K562 (cell line): ENCODE measurements around the gene PITPNM3. TPM values are rescaled to one million over a fixed set of nuclear protein-coding genes. Genes with fewer than 3 reads are reported as not detected.

ENCODE experiments used
- ATF7 ChIP-seq: fragments of 450-650 bp; IDR thresholded peaks from 2 replicates; pipeline ENCODE4 v1.7.1; 2014; ENCODE audit warnings: mild to moderate bottlenecking, moderate library complexity
- BCOR ChIP-seq: fragments of 450-650 bp; IDR thresholded peaks from 2 replicates; pipeline ENCODE4 v1.6.1; 2016
- CBX1 ChIP-seq: sonication (generic); IDR thresholded peaks from 2 replicates; pipeline ENCODE4 v1.6.1; 2016; ENCODE audit warnings: antibody characterized with exemption, low read depth, mild to moderate bottlenecking
- CHCHD3 ChIP-seq: fragments of 250-450 bp; sonication (Bioruptor Pico); IDR thresholded peaks from 2 replicates; pipeline ENCODE4 v2.1.2; 2022; ENCODE audit warnings: mild to moderate bottlenecking
- COPS2 ChIP-seq: fragments of 450-650 bp; conservative IDR thresholded peaks from 2 replicates; pipeline ENCODE4 v1.6.1; 2016; ENCODE audit warnings: mild to moderate bottlenecking, moderate library complexity
- KDM1A ChIP-seq, 2 experiments: fragments of 450-650 bp; IDR thresholded peaks; 2 replicates each; pipeline ENCODE4 v1.6.1; 2016; ENCODE audit warnings: mild to moderate bottlenecking in 2 of 2
- SREBF2 ChIP-seq: sonication (generic); formaldehyde crosslinking; IDR thresholded peaks from 2 replicates; pipeline ENCODE4 v1.4.0; 2020; ENCODE audit warnings: mild to moderate bottlenecking, missing genetic modification reagents
- SRSF1 ChIP-seq: fragments of 200-400 bp; formaldehyde crosslinking; IDR thresholded peaks from 2 replicates; pipeline ENCODE4 v1.6.1; 2017; ENCODE audit warnings: mild to moderate bottlenecking, low read depth, low read length, moderate library complexity
- TOE1 ChIP-seq, 2 experiments: fragments of 450-650 bp in 1 of 2; sonication (generic) in 1 of 2; formaldehyde crosslinking in 1 of 2; IDR thresholded peaks; 2 replicates each; pipeline versions ENCODE4 v1.7.1 to v1.8.0; 2016 to 2022; ENCODE audit warnings: borderline replicate concordance in 2 of 2, mild to moderate bottlenecking in 2 of 2, antibody characterized with exemption in 1 of 2, inconsistent platforms in 1 of 2, low read depth in 1 of 2, missing genetic modification reagents in 1 of 2, moderate library complexity in 1 of 2
- ZKSCAN3 ChIP-seq: fragments of 250-450 bp; sonication (Bioruptor Pico); IDR thresholded peaks from 2 replicates; pipeline ENCODE4 v1.4.0; 2020
- ZNF3 ChIP-seq: fragments of 250-450 bp; sonication (Bioruptor Pico); IDR thresholded peaks from 2 replicates; pipeline ENCODE4 v1.5.0; 2021; ENCODE audit warnings: mild to moderate bottlenecking, moderate library complexity
- polyA plus RNA-seq, 8 experiments: library from polyadenylated mRNA; depleted of rRNA in 4 of 8; stranded (reverse) in 5 of 8; unstranded in 3 of 8; fragments of >200 nt; fragmentation: Nextera tagmentation in 2 of 8; fragmentation: Illumina TruSeq in 1 of 8; extraction: Ambion mirVana in 2 of 8; extraction: Trizol in 1 of 8; gene quantifications; 2 replicates each; pipeline versions ENCODE4 v1.2.1 to v1.2.3, GENCODE V29; 2011 to 2014; ENCODE audit warnings: inconsistent platforms in 1 of 8, missing spikeins in 1 of 8
- total RNA-seq, 7 experiments: library from RNA; depleted of rRNA in 6 of 7; stranded (reverse); fragments of >200 nt in 6 of 7; fragmentation: Illumina TruSeq in 2 of 7; extraction: Trizol in 2 of 7; gene quantifications; 2 replicates each; pipeline versions ENCODE4 v1.2.1 to v1.2.3, GENCODE V29; 2011 to 2021; ENCODE audit warnings: low replicate concordance in 1 of 7
- TF ChIP-seq, protein P1 (sequence below), 2 experiments: fragments of 200-800 bp in 1 of 2; sonication (Bioruptor generic) in 1 of 2; sonication (generic) in 1 of 2; formaldehyde crosslinking in 1 of 2; IDR thresholded peaks in 1 of 2; conservative IDR thresholded peaks in 1 of 2; 2 replicates each; pipeline versions ENCODE4 v1.5.0 to v1.6.1; 2016 to 2020; ENCODE audit warnings: missing compliant biosample characterization in 1 of 2, missing genetic modification characterization in 1 of 2, missing genetic modification reagents in 1 of 2
- TF ChIP-seq, protein P2 (sequence below): sonication (generic); formaldehyde crosslinking; IDR thresholded peaks from 2 replicates; pipeline ENCODE4 v1.8.1; 2022; ENCODE audit warnings: missing genetic modification reagents
- TF ChIP-seq, protein P3 (sequence below): fragments of 250-450 bp; sonication (Bioruptor Pico); IDR thresholded peaks from 2 replicates; pipeline ENCODE4 v1.5.0; 2021; ENCODE audit warnings: mild to moderate bottlenecking, moderate library complexity
- TF ChIP-seq, protein P4 (sequence below): fragments of 450-650 bp; conservative IDR thresholded peaks from 2 replicates; pipeline ENCODE4 v1.6.1; 2016; ENCODE audit warnings: missing genetic modification characterization, low read depth, mild to moderate bottlenecking, missing compliant biosample characterization, moderate library complexity
- TF ChIP-seq, protein P5 (sequence below): fragments of 250-450 bp; sonication (Bioruptor Pico); IDR thresholded peaks from 2 replicates; pipeline ENCODE4 v1.4.0; 2020

The PITPNM3 gene
- total and polyA plus RNA-seq, 9 of the 15 experiments (the other 6 are each of a cell fraction or from before 2014, with no cell fraction given): 0.14 to 0.38 (median 0.22) TPM; not detected in 2

DNA sequence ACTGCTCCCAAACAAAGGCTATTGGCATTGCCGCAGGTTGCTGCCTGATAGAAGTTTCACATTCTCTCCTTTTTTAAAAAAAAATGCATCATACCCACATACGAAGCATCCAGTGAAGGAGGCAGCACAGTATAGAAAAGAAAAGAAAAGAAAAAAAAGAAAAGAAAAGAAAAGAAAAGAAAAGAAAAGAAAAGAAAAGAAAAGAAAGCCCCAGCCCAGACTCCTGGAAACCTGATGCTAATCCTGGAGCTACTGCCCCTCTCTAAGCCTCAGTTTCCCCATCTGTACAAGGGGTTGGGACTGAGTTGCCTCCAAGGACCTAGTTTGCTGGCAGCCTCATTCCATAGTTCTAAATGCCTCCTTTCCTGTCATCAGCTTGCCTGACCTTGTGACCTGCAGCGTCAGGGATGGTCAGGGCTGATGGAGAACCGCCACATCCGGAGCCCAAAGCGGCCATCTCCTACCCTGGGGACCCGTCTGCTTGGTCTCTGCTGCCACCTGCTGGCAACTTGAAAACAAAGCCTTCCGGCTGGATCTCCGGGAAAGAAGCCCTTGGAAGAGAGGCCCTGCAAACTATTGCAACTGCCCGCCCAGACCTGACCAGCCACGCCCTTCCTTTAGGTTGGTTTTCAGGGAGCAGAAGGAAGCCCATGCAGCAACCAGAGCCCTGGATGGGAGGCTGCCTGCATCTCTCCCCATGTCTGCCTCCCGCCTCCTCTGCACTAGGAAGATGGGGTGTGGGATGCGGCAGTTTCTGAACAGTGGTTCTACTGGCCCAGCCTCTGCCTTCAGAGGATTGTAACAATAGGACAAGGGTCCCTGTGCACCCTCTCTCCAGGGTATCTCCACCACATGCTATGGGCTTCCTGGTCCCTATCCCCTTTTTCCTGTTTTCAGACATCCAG is 134.4 kb downstream of the PITPNM3 start (continued):
- TF ChIP-seq, protein P1, sequence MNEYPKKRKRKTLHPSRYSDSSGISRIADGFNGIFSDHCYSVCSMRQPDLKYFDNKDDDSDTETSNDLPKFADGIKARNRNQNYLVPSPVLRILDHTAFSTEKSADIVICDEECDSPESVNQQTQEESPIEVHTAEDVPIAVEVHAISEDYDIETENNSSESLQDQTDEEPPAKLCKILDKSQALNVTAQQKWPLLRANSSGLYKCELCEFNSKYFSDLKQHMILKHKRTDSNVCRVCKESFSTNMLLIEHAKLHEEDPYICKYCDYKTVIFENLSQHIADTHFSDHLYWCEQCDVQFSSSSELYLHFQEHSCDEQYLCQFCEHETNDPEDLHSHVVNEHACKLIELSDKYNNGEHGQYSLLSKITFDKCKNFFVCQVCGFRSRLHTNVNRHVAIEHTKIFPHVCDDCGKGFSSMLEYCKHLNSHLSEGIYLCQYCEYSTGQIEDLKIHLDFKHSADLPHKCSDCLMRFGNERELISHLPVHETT (CRISPR knock-in tag; conservative IDR thresholded peaks at IDR 0.05 in 1 of 2, IDR thresholded peaks at IDR 0.05 in 1 of 2): no peak
- TF ChIP-seq, protein P2, sequence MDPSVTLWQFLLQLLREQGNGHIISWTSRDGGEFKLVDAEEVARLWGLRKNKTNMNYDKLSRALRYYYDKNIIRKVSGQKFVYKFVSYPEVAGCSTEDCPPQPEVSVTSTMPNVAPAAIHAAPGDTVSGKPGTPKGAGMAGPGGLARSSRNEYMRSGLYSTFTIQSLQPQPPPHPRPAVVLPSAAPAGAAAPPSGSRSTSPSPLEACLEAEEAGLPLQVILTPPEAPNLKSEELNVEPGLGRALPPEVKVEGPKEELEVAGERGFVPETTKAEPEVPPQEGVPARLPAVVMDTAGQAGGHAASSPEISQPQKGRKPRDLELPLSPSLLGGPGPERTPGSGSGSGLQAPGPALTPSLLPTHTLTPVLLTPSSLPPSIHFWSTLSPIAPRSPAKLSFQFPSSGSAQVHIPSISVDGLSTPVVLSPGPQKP: no peak
- TF ChIP-seq SRSF1: no peak
- TF ChIP-seq CHCHD3 (CRISPR knock-in tag): no peak
- no peak for TF ChIP-seq TOE1 (IDR thresholded peaks at IDR 0.05; ENCODE audit: borderline replicate concordance)
- TF ChIP-seq TOE1 (CRISPR knock-in tag; IDR thresholded peaks at IDR 0.05; ENCODE audit: borderline replicate concordance, low read depth): no peak
- TF ChIP-seq, protein P3, sequence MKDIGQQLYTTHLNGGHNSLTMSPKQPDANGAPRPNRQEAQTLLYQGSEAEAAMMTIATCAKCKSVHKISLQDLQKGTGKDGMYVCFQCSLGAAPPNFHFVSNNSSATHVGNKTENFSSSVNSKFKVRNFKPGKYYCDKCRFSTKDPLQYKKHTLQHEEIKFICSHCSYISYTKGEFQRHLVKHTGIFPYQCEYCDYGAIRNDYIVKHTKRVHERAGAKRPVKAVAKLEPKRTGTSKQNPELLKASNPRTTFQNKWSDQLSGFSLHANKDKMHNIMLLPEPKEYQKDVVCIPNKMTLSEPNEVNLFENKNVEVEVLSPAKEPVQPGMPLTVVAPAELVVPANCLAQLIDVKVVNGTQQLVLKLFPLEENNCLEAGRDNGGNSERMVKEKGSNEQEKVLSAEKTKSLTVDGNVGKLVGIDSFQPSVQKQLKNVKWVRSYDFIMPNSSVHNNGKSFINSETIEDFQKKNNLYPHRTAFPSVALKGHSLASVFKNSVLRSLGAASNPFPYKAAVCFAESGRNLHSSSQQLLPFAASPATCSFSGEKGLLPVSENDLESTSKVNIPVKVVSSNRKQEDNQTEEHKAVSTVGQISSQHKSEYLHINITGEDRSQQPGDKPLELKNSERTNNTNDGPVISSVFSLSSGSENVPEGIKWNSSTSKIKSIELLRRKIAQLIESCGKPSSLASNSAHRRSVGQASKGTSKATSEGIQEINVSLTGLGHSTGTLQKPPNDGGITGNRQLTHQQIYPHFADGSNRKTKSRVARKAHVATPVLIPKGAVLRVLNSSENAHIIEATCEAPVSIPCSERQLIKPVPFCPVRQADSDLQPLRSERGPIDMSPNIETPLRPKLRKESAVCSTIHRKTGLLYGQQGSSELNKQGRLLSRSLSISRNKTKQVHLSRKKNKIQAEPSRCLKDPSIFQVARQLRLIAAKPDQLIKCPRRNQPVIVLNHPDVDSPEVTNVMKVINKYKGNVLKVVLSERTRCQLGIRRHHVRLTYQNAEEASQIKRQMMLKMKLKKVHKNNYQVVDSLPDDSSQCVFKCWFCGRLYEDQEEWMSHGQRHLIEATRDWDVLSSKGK (CRISPR knock-in tag): no peak
- TF ChIP-seq COPS2: no peak
- no peak for TF ChIP-seq ZKSCAN3 (CRISPR knock-in tag)
- peak; percentile 26 to 52; a peak in 3 of 4 replicates for TF ChIP-seq KDM1A (IDR thresholded peaks at IDR 0.05)
- TF ChIP-seq ZNF3 (CRISPR knock-in tag): no peak
- no peak for TF ChIP-seq BCOR
- no peak for TF ChIP-seq ATF7
- TF ChIP-seq, protein P4, sequence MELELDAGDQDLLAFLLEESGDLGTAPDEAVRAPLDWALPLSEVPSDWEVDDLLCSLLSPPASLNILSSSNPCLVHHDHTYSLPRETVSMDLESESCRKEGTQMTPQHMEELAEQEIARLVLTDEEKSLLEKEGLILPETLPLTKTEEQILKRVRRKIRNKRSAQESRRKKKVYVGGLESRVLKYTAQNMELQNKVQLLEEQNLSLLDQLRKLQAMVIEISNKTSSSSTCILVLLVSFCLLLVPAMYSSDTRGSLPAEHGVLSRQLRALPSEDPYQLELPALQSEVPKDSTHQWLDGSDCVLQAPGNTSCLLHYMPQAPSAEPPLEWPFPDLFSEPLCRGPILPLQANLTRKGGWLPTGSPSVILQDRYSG (tag): no peak
- no peak for TF ChIP-seq CBX1
- TF ChIP-seq SREBF2: no peak
- TF ChIP-seq, protein P5, sequence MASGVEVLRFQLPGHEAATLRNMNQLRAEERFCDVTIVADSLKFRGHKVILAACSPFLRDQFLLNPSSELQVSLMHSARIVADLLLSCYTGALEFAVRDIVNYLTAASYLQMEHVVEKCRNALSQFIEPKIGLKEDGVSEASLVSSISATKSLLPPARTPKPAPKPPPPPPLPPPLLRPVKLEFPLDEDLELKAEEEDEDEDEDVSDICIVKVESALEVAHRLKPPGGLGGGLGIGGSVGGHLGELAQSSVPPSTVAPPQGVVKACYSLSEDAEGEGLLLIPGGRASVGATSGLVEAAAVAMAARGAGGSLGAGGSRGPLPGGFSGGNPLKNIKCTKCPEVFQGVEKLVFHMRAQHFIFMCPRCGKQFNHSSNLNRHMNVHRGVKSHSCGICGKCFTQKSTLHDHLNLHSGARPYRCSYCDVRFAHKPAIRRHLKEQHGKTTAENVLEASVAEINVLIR: no peak
